Measurements from ENCODE around the gene DNAAF3.

DNAAF3 gene

DNA sequence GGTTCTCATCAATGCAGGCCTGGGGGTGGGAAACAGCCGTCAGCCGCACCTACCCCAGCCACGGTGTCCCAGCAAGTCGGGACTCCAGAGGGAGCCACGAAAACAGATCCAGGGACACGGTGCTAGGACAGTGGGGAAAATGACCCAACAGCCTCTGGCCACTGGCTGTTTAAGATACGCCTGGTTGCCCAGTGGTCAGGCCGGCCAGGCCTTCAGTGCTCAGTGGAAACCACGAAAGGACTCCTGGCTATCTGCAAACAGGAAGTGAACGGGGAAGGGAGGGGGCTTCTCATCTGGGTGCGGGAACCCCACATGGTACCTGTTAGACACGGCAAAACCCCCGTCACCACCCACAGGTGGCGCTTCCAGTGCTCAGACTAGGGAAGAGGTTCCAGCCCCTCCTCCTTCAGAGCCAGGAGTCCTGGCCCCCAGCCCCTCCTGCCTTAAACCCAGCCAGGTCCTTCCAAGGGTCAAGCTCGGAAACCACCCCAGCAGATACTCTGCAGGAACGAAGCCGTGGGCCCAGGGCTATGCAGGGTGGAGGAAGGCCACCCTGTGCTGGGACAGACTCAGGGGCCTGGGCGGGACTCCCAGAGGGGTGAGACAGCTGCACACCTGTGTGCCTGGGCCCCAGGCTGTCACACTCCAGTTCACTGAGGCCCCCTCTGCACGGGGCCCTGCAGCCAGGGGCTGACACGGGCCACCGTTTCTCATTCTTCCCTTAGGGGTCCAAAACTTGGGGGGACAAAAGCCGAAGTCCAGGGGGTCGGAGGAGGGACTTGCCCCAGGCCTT lies 53.4 kb downstream of the DNAAF3 start:
- H3K27ac ChIP-seq (ENCODE audit: extremely low read depth, low read depth, low read length), result no peak overlapping the region
- ChIA-PET CTCF (interaction anchor here (0.6 to 4.6 kb wide), 7 partner anchors 9 to 541 kb away, joined by 3 to 26 read pairs (median 6); no protein-coding TSS in a partner anchor), POLR2A (no interaction called here)
- H3K36me3 ChIP-seq (ENCODE audit: control insufficient read depth in 2 of 2, insufficient read depth in 1 of 2, low read length in 2 of 2), result peaks cover 0 to 33% of the 10 kb centered on the region in 2 experiments; a peak in 2 of 3 replicates
- H3K4me3 ChIP-seq (ENCODE audit: low read depth, low read length), result no peak overlapping the region
- H3K9me3 ChIP-seq (ENCODE audit: control insufficient read depth, insufficient read depth, low read depth, low read length), result no peaks in the 10 kb centered on the region
- TF ChIP-seq SCRT1 (tag by site-specific recombination; IDR thresholded peaks at IDR 0.05; ENCODE audit: borderline replicate concordance) (no peak), SCRT2 (tag by site-specific recombination; IDR thresholded peaks at IDR 0.05) (0 out of 2 replicates have a peak, but pooled peaks have one; percentile 10), ZNF266 (tag by site-specific recombination; IDR thresholded peaks at IDR 0.05; ENCODE audit: low read depth) (no peak), ZFHX2 (tag by site-specific recombination; conservative IDR thresholded peaks at IDR 0.05) (no peak), BCL11A (tag by site-specific recombination; IDR thresholded peaks at IDR 0.05; ENCODE audit: low read depth) (no peak), ZNF112 (tag by site-specific recombination; IDR thresholded peaks at IDR 0.05) (no peak)
- peaks cover 18% of the 10 kb centered on the region for H3K4me1 ChIP-seq (ENCODE audit: control insufficient read depth, insufficient read depth, low read length)

- Histone ChIP-seq H3K27ac (ENCODE audit: extremely low read depth, low read depth, low read length) (no peak overlapping the region), H3K36me3 (ENCODE audit: control insufficient read depth in 2 of 2, insufficient read depth in 1 of 2, low read length in 2 of 2) (peaks cover 0 to 33% of the 10 kb centered on the region in 2 experiments; a peak in 2 of 3 replicates), H3K4me3 (ENCODE audit: low read depth, low read length) (no peak overlapping the region), H3K9me3 (ENCODE audit: control insufficient read depth, insufficient read depth, low read depth, low read length) (no peaks in the 10 kb centered on the region), H3K4me1 (ENCODE audit: control insufficient read depth, insufficient read depth, low read length) (peaks cover 18% of the 10 kb centered on the region)
- ChIA-PET CTCF (interaction anchor here (0.6 to 1.3 kb wide), 3 partner anchors 261 to 638 kb away, joined by 3 to 10 read pairs (median 4); no protein-coding TSS in a partner anchor), POLR2A (no interaction called here)
- TF ChIP-seq MEIS1 (CRISPR knock-in tag; IDR thresholded peaks at IDR 0.05; ENCODE audit: borderline replicate concordance) (no peak), SETDB1 (IDR thresholded peaks at IDR 0.05; ENCODE audit: insufficient read length, low read length) (no peak), ZNF26 (tag by site-specific recombination; IDR thresholded peaks at IDR 0.05) (no peak)
These were observed 54.1 kb downstream of the DNAAF3 start for GRCh38 chr19:55112246-55112776.

DNA sequence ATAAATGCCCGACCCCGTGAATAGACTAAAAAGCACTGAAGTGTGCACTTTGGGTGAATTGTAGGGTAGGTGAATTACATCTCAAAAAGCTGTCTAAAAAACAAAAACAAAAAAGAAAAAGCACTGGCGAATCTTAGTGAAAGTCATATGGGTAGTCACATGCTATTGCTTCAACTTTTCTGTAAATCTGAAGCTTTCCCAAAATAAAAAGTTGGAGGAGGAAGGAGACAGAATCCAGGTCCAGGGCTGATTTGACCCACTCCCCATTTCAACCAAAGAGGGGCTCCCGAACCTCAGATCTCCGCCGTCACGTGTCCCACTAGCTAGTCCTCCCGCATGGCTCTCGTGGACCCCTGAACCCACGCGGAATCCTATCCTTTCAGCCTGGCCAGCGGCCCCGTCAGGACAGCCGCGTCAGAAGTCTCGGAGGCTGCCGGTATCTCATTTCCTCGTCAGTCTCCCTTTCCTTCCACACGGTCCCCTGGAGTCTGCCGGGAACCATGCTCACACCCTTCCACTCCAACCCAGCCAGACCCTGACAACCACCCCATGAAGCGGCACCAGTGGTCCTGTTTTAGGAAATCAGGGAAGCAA lies 55.1 kb downstream of the DNAAF3 start:
- Histone ChIP-seq H3K4me3 (ENCODE audit: low read depth, low read length) (no peak overlapping the region), H3K36me3 (ENCODE audit: control insufficient read depth in 2 of 2, insufficient read depth in 1 of 2, low read length in 2 of 2) (peaks cover 0 to 39% of the 10 kb centered on the region in 2 experiments; a peak in 2 of 3 replicates), H3K27ac (ENCODE audit: extremely low read depth, low read depth, low read length) (no peak overlapping the region), H3K4me1 (ENCODE audit: control insufficient read depth, insufficient read depth, low read length) (peaks cover 18% of the 10 kb centered on the region), H3K9me3 (ENCODE audit: control insufficient read depth, insufficient read depth, low read depth, low read length) (no peaks in the 10 kb centered on the region)
- ChIA-PET POLR2A (no interaction called here), CTCF (interaction anchor here (0.6 to 1.1 kb wide), 4 partner anchors 23 to 637 kb away, joined by 3 to 4 read pairs (median 3); no protein-coding TSS in a partner anchor)
- TF ChIP-seq PRDM1 (tag by site-specific recombination; IDR thresholded peaks at IDR 0.05) (peak; percentile 67), ZBTB7A (tag by site-specific recombination; IDR thresholded peaks at IDR 0.05; ENCODE audit: low read depth) (no peak), BCL6B (tag by site-specific recombination; IDR thresholded peaks at IDR 0.05) (no peak)

Data from HEK293 (cell line).